Globus pallidus (tissue), 1 donor: Measurements from ENCODE around the gene HGS.
"Not testable (repeated sequence)": the region's sequence is repeated elsewhere in the genome, so short reads cannot be mapped to it uniquely, and the experiment has no call there.

Experiments used
- DNase-seq: peaks from one replicate; pipeline ENCODE4 v3.0.0-alpha.2; 2015; ENCODE audit warnings: low spot score

The HGS gene

GRCh38 chr17:81656118-81656743 is 27.6 kb upstream of the HGS start, which contains the start of gene PDE6G:
PDE6G (minus strand) TSS chr17:81656542; CDS start chr17:81653305, 3,237 bp downstream.
- no peak for DNase-seq

DNA sequence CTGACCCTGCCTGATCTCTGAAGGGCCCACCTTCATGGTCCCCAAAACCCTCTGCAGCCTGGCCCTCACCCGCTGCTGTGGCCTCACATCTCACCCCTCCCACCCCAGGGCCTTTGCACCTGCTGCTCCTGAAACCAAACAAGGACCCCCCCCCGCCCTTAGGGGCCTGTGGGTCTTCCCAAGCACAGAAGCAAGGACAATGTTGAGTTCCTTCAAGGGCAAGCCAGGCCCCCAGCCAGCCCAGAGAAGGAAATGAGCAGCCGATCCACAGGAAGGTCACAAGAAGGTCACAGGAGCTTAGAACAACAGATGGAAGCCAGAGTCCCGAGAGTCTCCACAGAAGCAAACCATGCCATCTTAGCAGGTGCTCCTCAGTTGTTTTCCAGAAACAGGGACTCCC is 27.0 kb upstream of the HGS start:
- no peak for DNase-seq

DNA sequence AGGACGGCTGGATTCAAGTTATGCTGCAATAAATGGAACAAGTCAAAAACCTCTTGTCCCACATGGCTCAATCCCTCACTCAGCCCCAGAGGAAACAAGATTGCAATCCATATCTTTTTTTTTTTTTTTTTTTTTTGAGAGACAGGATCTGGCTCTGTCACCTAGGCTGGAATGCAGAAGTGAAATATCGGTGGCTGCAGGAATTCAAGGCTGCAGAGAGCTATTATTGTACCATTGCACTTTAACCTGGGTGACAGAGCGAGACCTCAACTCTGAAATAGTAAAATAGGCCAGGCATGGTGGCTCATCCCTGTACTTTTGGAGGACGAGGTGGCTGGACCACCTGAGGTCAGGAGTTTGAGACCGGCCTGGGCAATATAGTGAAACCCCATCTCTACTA is 24.8 kb upstream of the HGS start:
- no peak for DNase-seq

DNA sequence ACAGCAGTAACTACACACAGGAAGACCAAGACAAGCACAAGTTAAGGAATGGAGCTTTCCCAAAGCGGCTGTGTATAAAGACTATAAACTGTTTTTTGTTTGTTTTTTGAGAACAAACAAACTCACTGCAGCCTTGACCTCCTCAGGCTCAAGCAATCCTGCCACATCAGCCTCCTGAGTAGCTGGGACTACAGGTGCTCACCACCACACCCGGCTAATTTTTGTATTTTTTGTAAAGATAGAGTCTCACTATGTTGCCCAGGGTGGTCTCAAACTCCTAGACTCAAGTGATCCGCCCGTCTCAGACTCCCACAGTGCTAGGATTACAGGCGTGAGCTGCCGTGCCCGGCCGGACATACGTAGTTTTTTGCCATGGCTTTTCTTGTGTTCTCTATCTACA is 23.4 kb upstream of the HGS start:
- DNase-seq: no peak

DNA sequence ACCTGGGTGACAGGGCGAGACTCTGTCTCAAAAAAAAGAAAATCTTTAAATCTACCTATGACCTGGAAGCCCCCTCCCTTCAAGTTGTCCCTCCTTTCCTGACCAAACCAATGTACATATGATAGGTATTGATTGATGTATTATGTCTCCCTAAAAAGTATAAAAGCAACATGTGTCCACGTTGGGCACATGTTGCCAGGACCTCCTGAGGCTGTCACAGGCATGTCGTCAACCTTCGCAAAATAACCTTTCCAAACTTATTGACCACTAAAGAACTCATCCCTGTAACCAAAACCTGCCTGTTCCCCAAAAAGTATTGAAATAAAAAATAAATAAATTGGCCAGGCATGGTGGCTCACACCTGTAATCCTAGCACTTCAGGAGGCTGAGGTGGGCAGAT is 21.8 kb upstream of the HGS start:
- DNase-seq: no peak

DNA sequence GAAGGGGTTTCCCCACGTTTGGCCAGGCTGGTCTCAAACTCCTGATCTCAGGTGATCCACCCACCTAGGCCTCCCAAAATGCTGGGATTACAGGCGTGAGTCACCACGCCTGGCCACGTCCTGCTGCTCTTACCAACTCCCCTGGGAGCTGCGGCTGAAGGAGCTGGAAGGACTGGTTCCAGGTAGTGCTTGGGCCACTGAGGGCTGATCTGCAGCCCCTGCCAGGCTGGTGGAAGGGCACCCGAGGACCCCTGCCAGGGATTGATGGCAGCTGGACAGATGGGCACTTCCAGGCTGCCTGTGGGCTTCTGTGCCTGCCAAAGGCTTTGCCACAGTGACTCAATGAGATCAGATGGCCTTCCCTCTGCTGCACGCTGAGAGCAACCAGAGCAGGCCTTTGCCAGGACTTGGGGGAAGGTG is 19.8 kb upstream of the HGS start:
- DNase-seq: no peak

GRCh38 chr17:81665205-81666091 is 18.4 kb upstream of the HGS start:
- DNase-seq: no peak

- DNase-seq: no peak
Observed at GRCh38 chr17:81666092-81666341, 17.8 kb upstream of the HGS start.

- DNase-seq: peak; percentile 92
Observed at GRCh38 chr17:81666342-81667191, 17.2 kb upstream of the HGS start, which contains the start of the genes CCDC137 and OXLD1. CCDC137 (plus strand) TSS chr17:81666737; CDS start chr17:81666767, 30 bp downstream. OXLD1 (minus strand) TSS chr17:81666605; CDS start chr17:81666577, 28 bp downstream.

DNA sequence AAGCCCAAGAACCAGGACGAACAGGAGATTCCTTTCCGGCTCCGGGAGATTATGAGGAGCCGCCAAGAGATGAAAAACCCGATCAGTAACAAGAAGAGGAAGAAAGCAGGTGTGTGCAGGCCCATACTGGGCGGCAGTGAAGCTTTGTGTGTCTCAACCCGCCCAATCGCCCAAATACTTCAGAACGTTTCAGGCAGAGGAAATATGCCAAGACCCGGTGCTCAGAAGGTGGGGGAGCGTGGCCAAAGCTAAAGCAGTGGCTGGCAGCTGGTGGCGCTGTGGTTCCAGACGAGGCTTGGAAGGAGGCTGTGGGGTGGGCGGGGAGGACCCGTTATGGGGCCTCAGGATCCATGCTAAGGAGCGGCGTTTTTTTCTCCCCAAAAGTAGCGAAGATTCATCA is 16.1 kb upstream of the HGS start:
- no peak for DNase-seq

GRCh38 chr17:81672504-81672903 is 11.3 kb upstream of the HGS start:
- DNase-seq: no peak

DNA sequence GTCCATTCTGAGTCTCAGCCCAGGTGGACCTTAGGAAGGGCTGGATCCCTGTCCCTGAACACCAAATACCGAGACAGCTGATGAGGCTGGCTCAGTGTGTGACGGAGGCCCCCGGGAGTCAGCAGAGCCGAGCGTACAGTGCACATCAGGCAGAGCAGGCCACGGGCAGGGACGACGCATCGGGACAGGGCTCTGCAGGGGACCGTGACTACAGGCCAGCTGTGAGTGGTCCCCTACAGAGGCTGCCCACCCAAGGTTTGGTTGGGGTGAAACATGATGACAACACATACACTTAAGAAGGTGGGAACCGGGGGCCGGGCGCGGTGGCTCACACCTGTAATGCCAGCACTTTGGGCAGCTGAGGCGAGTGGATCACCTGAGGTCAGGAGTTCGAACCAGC is 10.9 kb upstream of the HGS start:
- DNase-seq: no peak

DNA sequence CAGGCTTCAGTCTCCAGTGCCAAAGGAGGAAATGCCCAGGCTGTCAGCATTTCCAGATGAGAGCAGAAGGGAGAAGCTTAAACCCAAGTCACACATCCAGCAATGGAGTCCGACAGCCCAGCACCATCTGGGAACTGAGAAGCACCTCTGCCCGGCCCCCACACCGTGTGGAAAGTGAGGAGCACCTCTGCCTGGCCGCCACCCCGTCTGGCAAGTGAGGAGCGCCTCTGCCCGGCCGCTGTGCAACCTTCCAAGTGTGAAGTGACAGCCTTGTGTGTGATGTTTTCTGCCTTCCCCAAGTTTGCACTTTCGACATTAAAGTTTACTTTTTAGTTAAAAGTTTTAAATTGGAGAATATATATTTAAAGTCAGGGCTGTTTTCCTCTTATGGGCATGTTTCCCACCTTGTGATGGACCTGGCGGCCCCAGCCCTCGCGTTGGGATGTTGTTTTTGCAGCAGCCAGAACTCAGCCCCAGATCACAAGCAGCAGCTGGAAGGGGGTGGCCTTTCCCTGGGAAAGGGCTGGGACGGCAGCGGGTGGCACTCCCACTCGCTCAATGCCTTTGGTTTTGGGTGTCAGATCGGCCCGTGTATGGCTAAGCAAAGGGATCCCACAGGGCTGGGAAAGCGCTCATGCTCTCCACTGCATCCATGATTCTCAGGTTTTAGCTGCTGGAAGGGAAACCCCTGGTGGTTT is 10.1 kb upstream of the HGS start:
- DNase-seq: no peak

- not testable (repeated sequence) for DNase-seq
Observed at GRCh38 chr17:81675515-81676221, 8.1 kb upstream of the HGS start.

DNA sequence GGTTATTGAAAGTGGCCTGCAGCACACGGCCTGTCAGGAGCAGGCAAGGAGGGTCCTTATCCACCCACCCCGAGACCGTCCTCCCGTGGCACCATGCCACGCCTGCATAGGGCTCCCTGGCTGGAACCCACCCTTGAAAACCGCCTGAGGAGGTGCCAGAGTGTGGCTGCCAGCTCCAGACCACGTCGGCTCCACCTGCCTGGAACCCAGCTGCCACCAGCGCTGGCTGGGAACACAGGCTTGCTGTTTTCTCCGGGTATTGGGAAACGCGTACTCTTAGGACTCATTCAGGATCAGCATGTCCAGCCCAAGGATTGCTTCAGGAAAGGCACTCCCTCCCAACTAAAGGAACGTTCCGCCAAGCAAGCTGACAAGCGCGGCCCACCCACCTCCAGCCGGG is 6.9 kb upstream of the HGS start:
- DNase-seq: no peak

GRCh38 chr17:81680150-81680549 is 3.7 kb upstream of the HGS start:
- no peak for DNase-seq

GRCh38 chr17:81681672-81682071 is 2.1 kb upstream of the HGS start:
- DNase-seq: no peak

- DNase-seq: no peak
Observed at GRCh38 chr17:81682565-81683207, 1.1 kb upstream of the HGS start.

- no peak for DNase-seq
Observed at GRCh38 chr17:81683208-81683583, 615 bp upstream of the HGS start.

DNA sequence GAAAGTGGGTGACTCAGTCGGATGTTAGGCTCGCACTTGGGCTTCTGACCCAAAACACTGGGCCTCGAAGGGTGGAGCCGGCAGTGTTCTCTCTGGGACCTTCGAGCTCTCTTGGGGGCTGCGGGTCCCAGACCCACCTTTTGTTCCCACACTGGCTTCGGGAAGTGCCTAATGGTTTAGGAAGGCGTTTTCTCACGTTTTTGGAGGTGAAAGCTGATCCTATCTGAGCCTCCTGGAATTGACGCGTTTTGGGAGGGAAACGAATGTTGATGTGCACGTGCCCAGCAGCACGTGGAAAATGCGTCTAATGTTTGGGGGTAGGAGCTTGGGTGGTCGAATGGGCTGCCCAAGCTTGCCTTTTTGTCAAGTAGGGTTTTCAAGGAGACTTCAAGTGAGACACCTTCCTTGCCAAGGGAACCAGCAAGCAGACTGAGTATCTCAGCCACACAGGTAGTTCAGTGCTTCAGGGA is 666 bp downstream of the HGS start:
- no peak for DNase-seq

GRCh38 chr17:81685108-81685507 is 1.3 kb downstream of the HGS start:
- DNase-seq: no peak
